Immature natural killer cell (primary cell): Measurements from ENCODE around the gene ACOT7. TPM values are rescaled to one million over a fixed set of nuclear protein-coding genes. Genes with fewer than 3 reads are reported as not detected.

Source experiments
- DNase-seq, 3 donors: peaks; one replicate each; pipeline ENCODE4 v3.0.0; 2022; ENCODE audit warnings: mixed read lengths in 1 of 3
- H3K27ac Mint-ChIP-seq, 6 donors: one replicate each; pipeline ENCODE4 v1.8.0; 2020; ENCODE audit warnings: mixed read lengths in 6 of 6, mild to moderate bottlenecking in 5 of 6, inconsistent platforms in 4 of 6, moderate library complexity in 3 of 6
- H3K27me3 Mint-ChIP-seq, 3 donors: one replicate each; pipeline ENCODE4 v1.8.0; 2020 to 2021; ENCODE audit warnings: low read depth in 3 of 3, mild to moderate bottlenecking in 3 of 3, mixed read lengths in 3 of 3, moderate library complexity in 3 of 3, inconsistent platforms in 1 of 3
- H3K36me3 Mint-ChIP-seq, 3 donors: one replicate each; pipeline ENCODE4 v1.8.0; 2020; ENCODE audit warnings: mixed read lengths in 3 of 3, inconsistent platforms in 2 of 3, mild to moderate bottlenecking in 2 of 3
- H3K4me1 Mint-ChIP-seq, 2 donors: one replicate each; pipeline ENCODE4 v1.8.0; 2020; ENCODE audit warnings: inconsistent platforms in 2 of 2, mild to moderate bottlenecking in 2 of 2, mixed read lengths in 2 of 2, moderate library complexity in 1 of 2
- H3K4me3 Mint-ChIP-seq, 5 donors: one replicate each; pipeline ENCODE4 v1.8.0; 2020; ENCODE audit warnings: mild to moderate bottlenecking in 5 of 5, mixed read lengths in 5 of 5, inconsistent platforms in 3 of 5, moderate library complexity in 3 of 5
- H3K9me3 Mint-ChIP-seq, 6 donors: one replicate each; pipeline ENCODE4 v1.8.0; 2020; ENCODE audit warnings: mild to moderate bottlenecking in 6 of 6, mixed read lengths in 6 of 6, inconsistent platforms in 4 of 6, moderate library complexity in 3 of 6
- polyA plus RNA-seq, 3 donors: library from polyadenylated mRNA; unstranded; fragments of 300-500 nt; fragmentation: Illumina TruSeq; gene quantifications; one replicate each; pipeline ENCODE4 v1.2.3, GENCODE V29; 2021

Gene ACOT7
- polyA plus RNA-seq, 3 donors from 2014 or later: 26.7 to 31.2 (median 28.9) TPM

- Mint-ChIP-seq H3K9me3 (peaks cover 0 to 2% (median 0%) of the 10 kb centered on the region in 6 donors), H3K4me1 (peaks cover 7 to 12% of the 10 kb centered on the region in 2 donors), H3K27me3 (peaks cover 20 to 30% (median 20%) of the 10 kb centered on the region in 3 donors), H3K27ac (no peak overlapping the region), H3K36me3 (no peaks in the 10 kb centered on the region), H3K4me3 (no peak overlapping the region)
- DNase-seq: no peak
Measured at GRCh38 chr1:6419397-6419803, 25.8 kb upstream of the ACOT7 start.

DNA sequence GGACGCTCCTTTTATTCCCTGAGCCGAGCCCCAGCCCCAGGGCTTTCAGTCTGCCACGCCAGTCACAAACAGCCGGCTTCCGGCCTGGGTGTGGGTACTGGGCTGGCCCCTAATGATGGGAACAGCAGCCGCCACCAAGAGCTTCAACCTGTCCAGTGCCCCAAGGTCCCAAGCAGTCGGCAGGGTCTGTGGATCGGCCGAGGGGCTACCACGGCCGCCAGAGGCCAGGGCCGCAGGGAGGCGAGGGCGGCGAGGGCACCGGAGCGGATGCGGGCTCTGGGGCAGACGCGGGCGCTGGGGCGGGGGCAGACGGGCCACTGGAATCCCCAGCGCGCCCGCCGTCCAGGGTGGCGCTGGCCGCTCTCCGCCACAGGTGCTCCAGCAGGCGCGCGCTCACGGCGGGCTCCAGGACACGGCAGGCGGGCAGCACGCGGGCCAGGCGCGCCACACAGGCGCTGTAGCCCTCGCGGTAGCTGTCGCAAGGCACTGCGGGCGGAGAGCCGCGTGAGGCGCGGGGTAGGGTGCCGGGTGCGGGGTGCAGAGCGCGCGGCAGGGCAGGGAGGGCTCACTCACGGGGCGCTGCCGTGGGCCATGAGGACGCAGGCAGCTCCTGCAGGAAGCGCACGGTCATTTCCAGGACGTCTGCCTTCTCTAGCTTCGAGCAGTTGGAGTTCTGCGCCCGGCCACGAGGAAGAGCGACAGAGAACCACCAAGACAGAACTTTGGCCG is 25.3 kb upstream of the ACOT7 start:
- peak overlapping the region in 1 of 5 donors; percentile 56 for H3K4me3 Mint-ChIP-seq
- H3K27ac Mint-ChIP-seq: no peak overlapping the region
- peaks cover 1 to 9% of the 10 kb centered on the region in 2 donors for H3K4me1 Mint-ChIP-seq

DNA sequence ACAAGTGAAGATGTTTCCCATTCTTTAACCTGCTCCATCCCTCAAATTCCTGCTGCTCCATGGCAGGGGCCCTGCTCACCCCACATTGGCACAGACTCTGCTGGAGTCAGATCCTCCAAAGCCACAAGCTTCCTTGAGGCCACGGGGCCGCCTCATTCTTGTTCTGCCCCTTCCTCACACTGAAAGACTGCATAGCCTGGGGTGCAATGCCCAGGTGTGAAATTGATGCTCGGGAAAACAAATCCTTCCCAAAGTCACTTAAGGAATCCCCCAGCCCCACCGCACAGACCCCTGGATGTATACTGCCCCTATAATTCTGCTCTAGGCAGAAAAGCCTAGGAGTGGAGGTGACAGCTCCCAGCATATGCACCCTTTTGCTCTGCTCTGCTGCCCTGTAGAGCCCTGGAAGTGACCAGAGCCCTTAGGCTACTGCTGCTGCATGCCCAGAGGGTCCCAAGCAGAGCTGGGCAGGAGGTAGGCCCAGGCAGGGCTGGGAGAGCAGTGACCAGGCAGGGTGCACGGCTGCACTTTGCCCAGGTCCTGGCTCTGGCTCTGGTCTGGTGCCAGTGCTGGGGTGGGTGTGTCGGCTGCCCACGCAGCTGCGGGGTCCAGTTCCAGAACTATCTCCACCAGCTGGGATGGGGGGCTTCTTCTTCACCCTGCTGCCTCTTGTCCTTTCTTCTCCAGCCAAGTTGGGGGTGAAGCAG is 24.5 kb upstream of the ACOT7 start:
- Mint-ChIP-seq H3K4me1 (peaks cover 0 to 8% of the 10 kb centered on the region in 2 donors), H3K27ac (no peak overlapping the region), H3K27me3 (peaks cover 18 to 30% (median 20%) of the 10 kb centered on the region in 3 donors), H3K4me3 (peak overlapping the region in 1 of 5 donors; percentile 7), H3K36me3 (no peaks in the 10 kb centered on the region), H3K9me3 (peaks cover 0 to 2% (median 0%) of the 10 kb centered on the region in 6 donors)
- DNase-seq: no peak

More for the DNA sequence above, 25.3 kb upstream of the ACOT7 start:
- peaks cover 20 to 30% (median 20%) of the 10 kb centered on the region in 3 donors for H3K27me3 Mint-ChIP-seq
- DNase-seq: no peak
- H3K36me3 Mint-ChIP-seq: no peaks in the 10 kb centered on the region
- peaks cover 0 to 2% (median 0%) of the 10 kb centered on the region in 6 donors for H3K9me3 Mint-ChIP-seq

DNA sequence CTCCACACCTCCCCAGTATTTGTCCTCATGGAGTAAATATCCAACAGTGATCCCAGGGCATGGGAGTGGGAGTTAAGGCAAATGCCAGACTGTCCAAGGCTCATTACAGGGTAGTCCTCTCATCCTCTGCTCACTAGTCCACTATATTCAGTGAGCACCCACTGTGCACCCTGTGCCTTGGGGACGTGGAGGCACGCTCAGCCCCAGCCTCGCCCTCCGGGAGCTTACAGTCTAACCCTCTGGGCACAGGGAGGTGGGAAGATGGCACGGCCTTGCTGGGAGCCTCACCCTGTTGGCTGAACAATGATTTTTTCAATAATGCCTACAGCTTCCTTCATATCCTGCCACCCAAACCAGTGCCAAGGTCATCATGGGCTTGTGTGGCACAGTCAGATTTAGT is 23.3 kb upstream of the ACOT7 start:
- H3K9me3 Mint-ChIP-seq: no peaks in the 10 kb centered on the region
- H3K4me1 Mint-ChIP-seq: peaks cover 0 to 8% of the 10 kb centered on the region in 2 donors
- no peaks in the 10 kb centered on the region for H3K36me3 Mint-ChIP-seq
- H3K27me3 Mint-ChIP-seq: peaks cover 14 to 30% (median 16%) of the 10 kb centered on the region in 3 donors
- H3K4me3 Mint-ChIP-seq: no peak overlapping the region
- DNase-seq: no peak
- no peak overlapping the region for H3K27ac Mint-ChIP-seq

DNA sequence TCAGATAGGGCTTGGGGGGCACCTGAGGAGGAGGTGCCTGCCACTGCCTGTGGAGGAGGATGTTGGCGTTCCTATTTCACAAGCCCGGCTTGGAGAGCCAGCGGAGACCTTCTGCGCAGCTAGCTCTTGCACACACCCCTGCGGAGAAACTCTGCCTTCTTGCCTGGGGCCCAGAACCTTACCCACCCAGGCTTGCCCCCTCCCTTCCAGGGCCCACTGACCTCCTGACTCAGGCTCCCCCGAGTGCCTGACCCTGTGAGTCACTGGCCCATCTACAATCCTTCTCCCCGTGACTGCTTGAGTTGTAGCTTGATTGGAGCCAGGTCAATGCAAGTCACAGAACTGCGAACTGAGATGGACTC is 22.7 kb upstream of the ACOT7 start:
- H3K27ac Mint-ChIP-seq: no peak overlapping the region
- H3K4me3 Mint-ChIP-seq: no peak overlapping the region
- peaks cover 10 to 30% (median 17%) of the 10 kb centered on the region in 3 donors for H3K27me3 Mint-ChIP-seq
- DNase-seq: no peak
- H3K36me3 Mint-ChIP-seq: no peaks in the 10 kb centered on the region
- H3K9me3 Mint-ChIP-seq: no peaks in the 10 kb centered on the region
- H3K4me1 Mint-ChIP-seq: peaks cover 0 to 6% of the 10 kb centered on the region in 2 donors

DNA sequence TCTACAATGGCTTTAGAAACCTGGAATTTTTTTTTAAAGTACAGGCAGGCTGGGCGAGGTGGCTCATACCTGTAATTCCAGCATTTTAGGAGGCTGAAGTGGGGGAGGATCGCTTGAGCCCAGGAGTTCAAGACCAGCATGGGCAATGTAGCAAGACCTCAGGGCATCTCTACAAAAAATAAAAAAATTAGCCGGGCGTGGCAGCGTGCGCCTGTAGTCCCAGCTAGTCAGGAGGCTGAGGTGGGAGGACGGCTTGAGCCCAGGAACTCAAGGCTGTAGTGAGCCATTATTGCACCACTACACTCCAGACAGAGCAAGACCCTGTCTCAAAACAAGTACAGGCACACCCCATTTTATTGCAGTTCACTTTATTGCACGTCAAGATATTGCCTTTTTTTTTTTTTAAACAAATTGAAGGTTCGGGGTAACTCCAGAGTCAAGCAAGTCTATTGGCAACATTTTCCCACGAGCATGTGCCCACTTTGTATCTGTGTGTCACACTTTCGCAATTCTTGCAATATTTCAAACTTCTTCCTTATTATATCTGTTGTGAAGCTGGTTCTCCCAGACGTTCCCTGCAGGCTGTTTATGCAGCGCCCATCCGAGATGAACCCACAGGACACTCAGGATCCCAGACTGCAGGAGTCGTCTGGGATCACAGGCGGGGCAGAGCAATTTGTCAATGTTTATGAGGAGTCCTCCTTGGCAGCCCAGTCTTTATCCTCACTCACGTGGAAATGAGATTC is 21.5 kb upstream of the ACOT7 start:
- peaks cover 10 to 30% (median 19%) of the 10 kb centered on the region in 3 donors for H3K27me3 Mint-ChIP-seq
- H3K4me1 Mint-ChIP-seq: peaks cover 0 to 5% of the 10 kb centered on the region in 2 donors
- no peak for DNase-seq
- no peak overlapping the region for H3K27ac Mint-ChIP-seq
- no peaks in the 10 kb centered on the region for H3K9me3 Mint-ChIP-seq
- no peak overlapping the region for H3K4me3 Mint-ChIP-seq
- no peaks in the 10 kb centered on the region for H3K36me3 Mint-ChIP-seq

GRCh38 chr1:6414443-6414844 is 20.9 kb upstream of the ACOT7 start:
- Mint-ChIP-seq H3K4me3 (no peak overlapping the region), H3K27me3 (peaks cover 10 to 30% (median 20%) of the 10 kb centered on the region in 3 donors), H3K27ac (no peak overlapping the region), H3K9me3 (no peaks in the 10 kb centered on the region), H3K36me3 (no peaks in the 10 kb centered on the region), H3K4me1 (peaks cover 0 to 5% of the 10 kb centered on the region in 2 donors)
- DNase-seq: peak in 1 of 3 donors; percentile 11

- H3K27me3 Mint-ChIP-seq: peaks cover 9 to 30% (median 21%) of the 10 kb centered on the region in 3 donors
- H3K27ac Mint-ChIP-seq: no peak overlapping the region
- peaks cover 0 to 5% of the 10 kb centered on the region in 2 donors for H3K4me1 Mint-ChIP-seq
- H3K36me3 Mint-ChIP-seq: no peaks in the 10 kb centered on the region
- H3K9me3 Mint-ChIP-seq: no peaks in the 10 kb centered on the region
- DNase-seq: no peak
- H3K4me3 Mint-ChIP-seq: no peak overlapping the region
Measured at GRCh38 chr1:6412896-6413295, 19.3 kb upstream of the ACOT7 start.

GRCh38 chr1:6410248-6410893 is 16.8 kb upstream of the ACOT7 start:
- H3K36me3 Mint-ChIP-seq: no peaks in the 10 kb centered on the region
- peaks cover 0 to 5% of the 10 kb centered on the region in 2 donors for H3K4me1 Mint-ChIP-seq
- no peak overlapping the region for H3K27ac Mint-ChIP-seq
- H3K9me3 Mint-ChIP-seq: no peaks in the 10 kb centered on the region
- peaks cover 8 to 20% (median 12%) of the 10 kb centered on the region in 3 donors for H3K27me3 Mint-ChIP-seq
- DNase-seq: no peak
- no peak overlapping the region for H3K4me3 Mint-ChIP-seq

DNA sequence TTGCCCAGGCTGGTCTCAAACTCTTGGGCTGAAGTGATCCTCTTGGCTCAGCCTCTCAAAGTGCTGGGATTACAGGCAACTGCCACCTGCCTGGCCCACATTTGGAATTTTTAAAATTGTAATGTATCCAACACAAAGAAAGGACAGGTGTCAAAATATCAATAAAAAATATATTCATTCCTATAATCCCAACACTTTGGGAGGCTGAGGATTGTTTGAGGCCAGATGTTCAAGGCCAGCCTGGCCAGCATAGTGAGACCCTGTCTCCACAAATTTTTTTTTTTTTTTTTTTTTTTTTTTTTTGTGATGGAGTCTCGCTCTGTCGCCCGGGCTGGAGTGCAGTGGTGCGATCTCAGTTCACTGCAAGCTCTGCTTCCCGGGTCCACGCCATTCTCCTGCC is 16.2 kb upstream of the ACOT7 start:
- Mint-ChIP-seq H3K9me3 (no peaks in the 10 kb centered on the region), H3K4me1 (peaks cover 0 to 5% of the 10 kb centered on the region in 2 donors), H3K36me3 (no peaks in the 10 kb centered on the region), H3K4me3 (no peak overlapping the region), H3K27me3 (peaks cover 10 to 18% (median 12%) of the 10 kb centered on the region in 3 donors), H3K27ac (no peak overlapping the region)
- DNase-seq: no peak

DNA sequence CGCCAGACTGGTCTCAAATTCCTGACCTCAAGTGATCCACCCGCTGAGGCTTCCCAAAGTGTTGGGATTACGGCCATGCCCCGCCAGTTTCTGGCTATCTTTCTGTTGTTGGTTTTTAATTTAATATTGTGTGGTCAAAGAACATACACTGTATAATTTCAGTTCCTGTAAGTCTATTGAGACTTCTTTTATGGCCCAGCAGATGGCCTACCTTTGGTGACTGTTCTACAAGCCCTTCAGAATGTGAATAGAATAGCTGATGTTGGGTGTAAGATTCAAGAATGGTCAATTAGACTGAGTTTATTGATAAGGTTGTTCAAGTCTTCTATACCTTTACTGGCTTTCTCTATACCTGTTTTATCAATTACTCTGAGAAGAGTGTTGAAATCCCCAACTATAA is 15.5 kb upstream of the ACOT7 start:
- no peaks in the 10 kb centered on the region for H3K9me3 Mint-ChIP-seq
- H3K27ac Mint-ChIP-seq: no peak overlapping the region
- peaks cover 9 to 15% (median 12%) of the 10 kb centered on the region in 3 donors for H3K27me3 Mint-ChIP-seq
- no peak overlapping the region for H3K4me3 Mint-ChIP-seq
- H3K36me3 Mint-ChIP-seq: no peaks in the 10 kb centered on the region
- peaks cover 0 to 2% of the 10 kb centered on the region in 2 donors for H3K4me1 Mint-ChIP-seq
- no peak for DNase-seq

GRCh38 chr1:6408023-6408422 is 14.5 kb upstream of the ACOT7 start:
- H3K36me3 Mint-ChIP-seq: no peaks in the 10 kb centered on the region
- no peak for DNase-seq
- peaks cover 0 to 3% of the 10 kb centered on the region in 2 donors for H3K4me1 Mint-ChIP-seq
- no peaks in the 10 kb centered on the region for H3K9me3 Mint-ChIP-seq
- peaks cover 9 to 15% (median 12%) of the 10 kb centered on the region in 3 donors for H3K27me3 Mint-ChIP-seq
- H3K4me3 Mint-ChIP-seq: no peak overlapping the region
- H3K27ac Mint-ChIP-seq: no peak overlapping the region

DNA sequence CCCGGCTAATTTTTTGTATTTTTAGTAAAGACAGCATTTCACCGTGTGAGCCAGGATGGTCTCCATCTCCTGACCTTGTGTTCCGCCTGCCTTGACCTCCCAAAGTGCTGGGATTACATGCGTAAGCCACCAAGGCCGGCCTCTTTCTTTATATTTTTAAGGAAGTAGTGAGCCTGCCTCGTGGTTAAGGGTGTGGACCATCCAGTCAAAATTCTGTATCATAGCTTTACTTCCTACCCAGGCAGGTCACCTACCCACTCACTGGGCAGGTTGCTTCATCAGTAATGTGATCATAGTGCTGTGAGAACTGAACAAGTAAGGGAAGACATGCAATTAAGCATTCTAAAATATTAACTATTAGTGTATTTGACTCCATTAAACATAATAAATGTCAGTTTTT is 8.1 kb upstream of the ACOT7 start:
- H3K27me3 Mint-ChIP-seq: peaks cover 7 to 9% (median 8%) of the 10 kb centered on the region in 3 donors

More for the DNA sequence above, 8.1 kb upstream of the ACOT7 start:
- no peaks in the 10 kb centered on the region for H3K9me3 Mint-ChIP-seq
- H3K27ac Mint-ChIP-seq: no peak overlapping the region
- no peak overlapping the region for H3K4me3 Mint-ChIP-seq
- H3K36me3 Mint-ChIP-seq: no peaks in the 10 kb centered on the region
- peaks cover 0 to 3% of the 10 kb centered on the region in 2 donors for H3K4me1 Mint-ChIP-seq
- no peak for DNase-seq
